GM12878 (cell line): ENCODE results near the gene ALAS2. TPM values are rescaled to one million over a fixed set of nuclear protein-coding genes. Genes with fewer than 3 reads are reported as not detected.
"Not testable (repeated sequence)": the region's sequence is repeated elsewhere in the genome, so short reads cannot be mapped to it uniquely, and the experiment has no call there.

Experiments used
- ATAC-seq: fragments of 200-7000 bp; cut with Tn5 transposase; 3 replicates; pipeline ENCODE4 v1.9.1; 2020; ENCODE audit warnings: mild to moderate bottlenecking, moderate library complexity
- BruUV-seq: library from RNA; stranded (reverse); fragments of 400-500 nt; replicated peaks from 2 replicates; lab custom pipeline; 2021; lab: Mats Ljungman, UMichigan
- CTCF ChIA-PET: fragments of 300-600 bp; sonication (Branson Sonifier 250); formaldehyde crosslinking; extraction: SDS; loops from one replicate; lab custom pipeline; 2021; ENCODE audit warnings: inconsistent platforms; lab: Yijun Ruan, JAX
- POLR2A ChIA-PET: fragments of 350-600 bp; formaldehyde crosslinking; extraction: SDS; loops from one replicate; lab custom pipeline; 2021; ENCODE audit warnings: inconsistent platforms; lab: Charles Lee
- RAD21 ChIA-PET: fragments of 300-600 bp; sonication (Branson Sonifier 250); formaldehyde crosslinking; loops from one replicate; lab custom pipeline; 2023; ENCODE audit warnings: antibody characterized with exemption; ENCODE audit not compliant: unreplicated experiment; lab: Charles Lee
- SMC1A ChIA-PET: fragments of 300-600 bp; sonication (Branson Sonifier 250); formaldehyde crosslinking; loops from one replicate; lab custom pipeline; 2023; ENCODE audit not compliant: unreplicated experiment, uncharacterized antibody; lab: Charles Lee
- DNase-seq: peaks from one replicate; pipeline ENCODE4 v3.0.0-alpha.2; 2011; ENCODE audit warnings: low read depth, low spot score
- FAIRE-seq: peaks from 3 replicates; lab custom pipeline; 2011; peaks lifted over from hg19 to GRCh38; lab: Jason Lieb, UNC
- H2AFZ ChIP-seq: 2 replicates; pipeline ENCODE4 v1.6.0; 2011; ENCODE audit warnings: low read depth, low read length, control low read depth; ENCODE audit not compliant: control insufficient read depth
- H3K27ac ChIP-seq: 2 replicates; pipeline ENCODE4 v1.5.1; 2011; ENCODE audit warnings: control low read depth; ENCODE audit not compliant: control insufficient read depth, insufficient read depth
- H3K27me3 ChIP-seq, 2 experiments: replicated peaks in 1 of 2; 2 replicates each; pipeline versions ENCODE4 v1.6.0 to v1.6.1; 2011; ENCODE audit warnings: low read length in 1 of 2; ENCODE audit not compliant: control insufficient read depth in 2 of 2, insufficient read depth in 2 of 2
- H3K36me3 ChIP-seq, 2 experiments: 2 replicates each; pipeline ENCODE4 v1.5.1; 2011; ENCODE audit warnings: low read length in 1 of 2; ENCODE audit not compliant: control insufficient read depth in 2 of 2, insufficient read depth in 2 of 2
- H3K4me1 ChIP-seq: 2 replicates; pipeline ENCODE4 v1.6.1; 2011; ENCODE audit warnings: mild to moderate bottlenecking, low read length, moderate library complexity, mixed read lengths; ENCODE audit not compliant: control insufficient read depth, insufficient read depth
- H3K4me2 ChIP-seq: 2 replicates; pipeline ENCODE4 v1.6.0; 2011; ENCODE audit warnings: control low read depth; ENCODE audit not compliant: control insufficient read depth, insufficient read depth
- H3K4me3 ChIP-seq: fragments of 200-600 bp; sonication (generic); 2 replicates; pipeline ENCODE4 v1.5.1; 2016
- H3K79me2 ChIP-seq: 2 replicates; pipeline ENCODE4 v1.6.0; 2011; ENCODE audit warnings: low read length; ENCODE audit not compliant: control insufficient read depth, insufficient read depth
- H3K9ac ChIP-seq: 2 replicates; pipeline ENCODE4 v1.8.0; 2011; ENCODE audit warnings: low read length, control low read depth, mixed read lengths; ENCODE audit not compliant: control insufficient read depth, insufficient read depth
- H3K9me3 ChIP-seq: replicated peaks from 3 replicates; pipeline ENCODE4 v1.5.1; 2011; ENCODE audit warnings: mild to moderate bottlenecking, low read length; ENCODE audit not compliant: control insufficient read depth, insufficient read depth
- H4K20me1 ChIP-seq: 2 replicates; pipeline ENCODE4 v1.6.0; 2011; ENCODE audit not compliant: control insufficient read depth, insufficient read depth
- DPF2 ChIP-seq: fragments of 450-650 bp; IDR thresholded peaks from 2 replicates; pipeline ENCODE4 v1.6.1; 2017; ENCODE audit warnings: mild to moderate bottlenecking
- JUNB ChIP-seq: IDR thresholded peaks from 2 replicates; pipeline ENCODE4 v1.6.1; 2016; ENCODE audit warnings: antibody characterized with exemption, mild to moderate bottlenecking
- JUND ChIP-seq: IDR thresholded peaks from 2 replicates; pipeline ENCODE4 v1.6.1; 2012; ENCODE audit warnings: low read depth, mild to moderate bottlenecking, low read length, improper control_type of control experiment, moderate library complexity
- MEF2A ChIP-seq: IDR thresholded peaks from 2 replicates; pipeline ENCODE4 v1.6.1; 2011; ENCODE audit warnings: low read depth, mild to moderate bottlenecking, low read length, moderate library complexity; ENCODE audit not compliant: insufficient read depth
- MEF2B ChIP-seq: fragments of 450-650 bp; IDR thresholded peaks from 2 replicates; pipeline ENCODE4 v1.6.1; 2018; ENCODE audit warnings: mild to moderate bottlenecking, moderate library complexity; ENCODE audit not compliant: partially characterized antibody, poor library complexity, severe bottlenecking
- NR2C1 ChIP-seq: fragments of 450-650 bp; IDR thresholded peaks from 2 replicates; pipeline ENCODE4 v1.6.1; 2017; ENCODE audit warnings: antibody characterized with exemption, mild to moderate bottlenecking, moderate library complexity
- RAD51 ChIP-seq: fragments of 450-650 bp; IDR thresholded peaks from 2 replicates; pipeline ENCODE4 v1.6.1; 2016; ENCODE audit warnings: moderate library complexity, mild to moderate bottlenecking, inconsistent platforms
- RBBP5 ChIP-seq: fragments of 200-600 bp; sonication (generic); conservative IDR thresholded peaks from 2 replicates; pipeline ENCODE4 v1.6.1; 2016
- SMARCA5 ChIP-seq: fragments of 450-650 bp; IDR thresholded peaks from 2 replicates; pipeline ENCODE4 v1.6.1; 2017; ENCODE audit warnings: mild to moderate bottlenecking
- SREBF1 ChIP-seq: IDR thresholded peaks from 2 replicates; pipeline ENCODE4 v1.6.1; 2012; ENCODE audit warnings: mild to moderate bottlenecking, low read length
- SRF ChIP-seq, 2 experiments: IDR thresholded peaks; 2 replicates each; pipeline ENCODE4 v1.6.1; 2011; ENCODE audit warnings: low read depth in 2 of 2, low read length in 2 of 2, mild to moderate bottlenecking in 1 of 2, moderate library complexity in 1 of 2
- TAF1 ChIP-seq: IDR thresholded peaks from 2 replicates; pipeline ENCODE4 v1.6.1; 2011; ENCODE audit warnings: mild to moderate bottlenecking, low read depth, low read length, borderline replicate concordance
- TARDBP ChIP-seq: IDR thresholded peaks from 2 replicates; pipeline ENCODE4 v1.6.1; 2016; ENCODE audit warnings: borderline replicate concordance
- TBL1XR1 ChIP-seq: IDR thresholded peaks from 2 replicates; pipeline ENCODE4 v1.6.1; 2012; ENCODE audit warnings: low read depth, low read length, improper control_type of control experiment
- ZNF622 ChIP-seq: fragments of 450-650 bp; IDR thresholded peaks from 2 replicates; pipeline ENCODE4 v1.6.1; 2017; ENCODE audit warnings: mild to moderate bottlenecking, inconsistent platforms
- WGBS: methylation state at CpG from one replicate; pipeline ENCODE4 v1.1.6; 2016; ENCODE audit warnings: low lambda C conversion rate; ENCODE audit not compliant: insufficient replicate concordance, insufficient coverage; ENCODE audit errors: missing lambda C conversion rate; 5-methylcytosine and 5-hydroxymethylcytosine counted together
- in situ Hi-C: fragments of 300-500 bp; cut with MboI; formaldehyde crosslinking; loops from 9 replicates; pipeline ENCODE4 v1.14.3; 2018; ENCODE audit warnings: mixed read lengths
- intact Hi-C: fragments of 100-400 bp; cut with micrococcal nuclease; formaldehyde crosslinking; loops from one replicate; pipeline ENCODE4 v1.14.2; 2022; ENCODE audit not compliant: unreplicated experiment
- polyA plus RNA-seq, 11 experiments: library from polyadenylated mRNA; depleted of rRNA in 4 of 11; unstranded in 6 of 11; stranded (reverse) in 5 of 11; fragments of >200 nt; fragmentation: Nextera tagmentation in 4 of 11; fragmentation: Illumina TruSeq in 1 of 11; extraction: Ambion mirVana in 4 of 11; extraction: Trizol in 1 of 11; gene quantifications; 1 replicate in 1 of 11; 2 replicates in 10 of 11; pipeline versions ENCODE4 v1.2.1 to v1.2.3, GENCODE V29; 2011 to 2016; ENCODE audit warnings: inconsistent platforms in 2 of 11, missing spikeins in 2 of 11, low read depth in 1 of 11
- total RNA-seq, 4 experiments: library from RNA; depleted of rRNA in 3 of 4; stranded (reverse); fragments of >200 nt in 3 of 4; fragmentation: Illumina TruSeq in 1 of 4; extraction: Trizol in 1 of 4; gene quantifications; 2 replicates each; pipeline versions ENCODE4 v1.2.1 to v1.2.3, GENCODE V29; 2013 to 2021
- TF ChIP-seq, protein P1 (sequence below): IDR thresholded peaks from 2 replicates; pipeline ENCODE4 v1.6.1; 2012; ENCODE audit warnings: low read length, inconsistent platforms
- TF ChIP-seq, protein P2 (sequence below): fragments of 450-650 bp; IDR thresholded peaks from 2 replicates; pipeline ENCODE4 v1.6.1; 2016; ENCODE audit warnings: mild to moderate bottlenecking
- TF ChIP-seq, protein P3 (sequence below): fragments of 450-650 bp; IDR thresholded peaks from 2 replicates; pipeline ENCODE4 v1.6.1; 2014; ENCODE audit warnings: mild to moderate bottlenecking

Gene ALAS2
- total and polyA plus RNA-seq, 10 of the 15 experiments (the other 5 are each of a cell fraction or from before 2014, with no cell fraction given): not detected

DNA sequence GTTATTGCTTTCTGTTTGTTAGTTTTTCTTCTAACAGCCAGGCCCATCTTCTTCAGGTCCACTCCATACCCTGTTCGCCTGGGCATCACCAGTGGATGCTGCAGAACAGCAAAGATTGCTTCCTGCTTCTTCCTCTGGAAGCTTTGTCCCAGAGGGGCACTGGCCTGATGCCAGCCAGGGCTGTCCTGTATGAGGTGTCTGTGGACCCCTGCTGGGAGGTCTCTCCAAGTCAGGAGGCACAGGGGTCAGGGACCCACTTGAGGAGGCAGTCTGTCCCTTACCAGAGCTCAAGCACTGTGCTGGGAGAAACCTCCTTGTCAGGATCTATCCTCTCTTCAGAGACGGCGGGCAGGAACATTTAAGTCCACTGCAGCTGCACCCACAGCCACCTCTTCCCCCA, 41.5 kb upstream of the ALAS2 start:
- no peaks in the 10 kb centered on the region for H3K79me2 ChIP-seq
- ChIA-PET RAD21 (no interaction called here), SMC1A (no interaction called here), CTCF (no interaction called here), POLR2A (no interaction called here)
- H3K27me3 ChIP-seq: no peaks in the 10 kb centered on the region
- ATAC-seq: no peak
- intact Hi-C loops: no loop called here
- H4K20me1 ChIP-seq: no peaks in the 10 kb centered on the region
- H3K4me1 ChIP-seq: no peaks in the 10 kb centered on the region
- H3K4me2 ChIP-seq: no peak overlapping the region
- no TSS peak for BruUV-seq
- no peak for TF ChIP-seq SREBF1
- TF ChIP-seq RBBP5: no peak
- TF ChIP-seq, protein P1, sequence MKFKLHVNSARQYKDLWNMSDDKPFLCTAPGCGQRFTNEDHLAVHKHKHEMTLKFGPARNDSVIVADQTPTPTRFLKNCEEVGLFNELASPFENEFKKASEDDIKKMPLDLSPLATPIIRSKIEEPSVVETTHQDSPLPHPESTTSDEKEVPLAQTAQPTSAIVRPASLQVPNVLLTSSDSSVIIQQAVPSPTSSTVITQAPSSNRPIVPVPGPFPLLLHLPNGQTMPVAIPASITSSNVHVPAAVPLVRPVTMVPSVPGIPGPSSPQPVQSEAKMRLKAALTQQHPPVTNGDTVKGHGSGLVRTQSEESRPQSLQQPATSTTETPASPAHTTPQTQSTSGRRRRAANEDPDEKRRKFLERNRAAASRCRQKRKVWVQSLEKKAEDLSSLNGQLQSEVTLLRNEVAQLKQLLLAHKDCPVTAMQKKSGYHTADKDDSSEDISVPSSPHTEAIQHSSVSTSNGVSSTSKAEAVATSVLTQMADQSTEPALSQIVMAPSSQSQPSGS: no peak
- TF ChIP-seq, protein P2, sequence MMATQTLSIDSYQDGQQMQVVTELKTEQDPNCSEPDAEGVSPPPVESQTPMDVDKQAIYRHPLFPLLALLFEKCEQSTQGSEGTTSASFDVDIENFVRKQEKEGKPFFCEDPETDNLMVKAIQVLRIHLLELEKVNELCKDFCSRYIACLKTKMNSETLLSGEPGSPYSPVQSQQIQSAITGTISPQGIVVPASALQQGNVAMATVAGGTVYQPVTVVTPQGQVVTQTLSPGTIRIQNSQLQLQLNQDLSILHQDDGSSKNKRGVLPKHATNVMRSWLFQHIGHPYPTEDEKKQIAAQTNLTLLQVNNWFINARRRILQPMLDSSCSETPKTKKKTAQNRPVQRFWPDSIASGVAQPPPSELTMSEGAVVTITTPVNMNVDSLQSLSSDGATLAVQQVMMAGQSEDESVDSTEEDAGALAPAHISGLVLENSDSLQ: no peak
- no peak for TF ChIP-seq TAF1
- TF ChIP-seq NR2C1: no peak
- TF ChIP-seq TBL1XR1: no peak
- TF ChIP-seq RAD51: no peak
- no peak for TF ChIP-seq SMARCA5
- TF ChIP-seq, protein P3, sequence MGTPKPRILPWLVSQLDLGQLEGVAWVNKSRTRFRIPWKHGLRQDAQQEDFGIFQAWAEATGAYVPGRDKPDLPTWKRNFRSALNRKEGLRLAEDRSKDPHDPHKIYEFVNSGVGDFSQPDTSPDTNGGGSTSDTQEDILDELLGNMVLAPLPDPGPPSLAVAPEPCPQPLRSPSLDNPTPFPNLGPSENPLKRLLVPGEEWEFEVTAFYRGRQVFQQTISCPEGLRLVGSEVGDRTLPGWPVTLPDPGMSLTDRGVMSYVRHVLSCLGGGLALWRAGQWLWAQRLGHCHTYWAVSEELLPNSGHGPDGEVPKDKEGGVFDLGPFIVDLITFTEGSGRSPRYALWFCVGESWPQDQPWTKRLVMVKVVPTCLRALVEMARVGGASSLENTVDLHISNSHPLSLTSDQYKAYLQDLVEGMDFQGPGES: no peak
- TF ChIP-seq JUND: no peak
- TF ChIP-seq DPF2: no peak
- no peak for TF ChIP-seq MEF2A
- TF ChIP-seq ZNF622: no peak
- no peak for TF ChIP-seq JUNB
- no peak for TF ChIP-seq SRF (IDR thresholded peaks at IDR 0.05; ENCODE audit: low read depth in 2 of 2, low read length in 2 of 2)
- TF ChIP-seq TARDBP: no peak
- no peak for TF ChIP-seq MEF2B
- H2AFZ ChIP-seq: no peak overlapping the region
- H3K9me3 ChIP-seq: no peaks in the 10 kb centered on the region; the same call in 2 of the 3 replicates
- H3K36me3 ChIP-seq: no peaks in the 10 kb centered on the region
- WGBS: 20% methylated on average over 3 of the region's 3 CpGs
- no peak for FAIRE-seq
- no peak overlapping the region for H3K9ac ChIP-seq
- no peak for DNase-seq
- no peak overlapping the region for H3K4me3 ChIP-seq
- H3K27ac ChIP-seq: no peak overlapping the region
- in situ Hi-C loops: no loop called here

DNA sequence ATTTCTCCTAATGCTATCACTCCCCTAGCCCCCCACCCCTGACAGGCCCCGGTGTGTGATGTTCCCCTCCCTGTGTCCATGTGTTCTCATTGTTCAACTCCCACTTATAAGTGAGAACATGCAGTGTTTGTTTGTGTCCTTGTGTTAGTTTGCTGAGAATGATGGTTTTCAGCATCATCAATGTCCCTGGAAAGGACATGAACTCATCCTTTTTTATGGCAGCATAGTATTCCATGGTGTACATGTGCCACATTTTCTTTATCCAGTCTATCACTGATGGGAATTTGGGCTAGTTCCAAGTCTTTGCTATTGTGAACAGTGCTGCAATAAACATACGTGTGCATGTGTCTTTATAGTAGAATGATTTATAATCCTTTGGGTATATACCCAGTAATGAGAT, 36.4 kb upstream of the ALAS2 start:
- CTCF ChIA-PET: interaction anchor here (0.6 kb wide), 1 partner anchor 684 kb away, joined by 4 read pairs; no protein-coding TSS in a partner anchor
- H2AFZ ChIP-seq, H4K20me1 ChIP-seq, H3K4me1 ChIP-seq, DNase-seq, FAIRE-seq, H3K27ac ChIP-seq, H3K4me2 ChIP-seq, H3K9ac ChIP-seq, H3K27me3 ChIP-seq, RAD21 ChIA-PET, BruUV-seq, H3K36me3 ChIP-seq, POLR2A ChIA-PET, H3K4me3 ChIP-seq, ATAC-seq, H3K9me3 ChIP-seq, in situ Hi-C loops, H3K79me2 ChIP-seq, SMC1A ChIA-PET: not testable (repeated sequence)
- 36% methylated on average over 2 of the region's 2 CpGs for WGBS
- intact Hi-C loops: loop anchor here (10.0 kb wide), 1 partner anchor 1752 kb away; no protein-coding TSS in a partner anchor
